ENCODE results near the gene SNX7. TPM values are rescaled to one million over a fixed set of nuclear protein-coding genes. Genes with fewer than 3 reads are reported as not detected.

SNX7 gene
- total RNA-seq, 4 donors from 2014 or later = 17.2 to 27.1 (median 22.3) TPM

DNA sequence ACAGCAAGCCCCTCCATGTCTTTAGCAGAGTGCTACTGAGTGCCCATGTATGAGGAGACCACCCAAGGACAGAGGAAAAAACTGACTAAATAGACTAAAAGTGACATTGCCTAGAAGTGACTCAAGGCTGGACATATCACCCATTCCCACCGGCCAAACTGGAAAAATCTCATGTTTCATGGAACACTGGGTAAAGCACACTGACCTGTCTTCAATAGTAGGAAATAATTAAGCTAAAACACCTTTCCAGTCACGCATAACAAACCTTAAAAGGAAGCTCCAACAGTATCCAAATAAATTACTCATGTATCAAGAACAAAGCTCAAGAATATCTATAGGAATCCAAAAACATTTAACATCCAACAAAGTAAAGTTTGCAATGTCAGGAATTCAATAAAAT is 120.4 kb downstream of the SNX7 start:
- intact Hi-C loops (cut with DNase I) = no loop called here
- H3K4me3 ChIP-seq (replicated peaks in 1 of 3) = no peak overlapping the region
- TF ChIP-seq POLR2A (IDR thresholded peaks at IDR 0.05) (no peak), CTCF (IDR thresholded peaks at IDR 0.05) (no peak)
- no peaks in the 10 kb centered on the region for H3K27me3 ChIP-seq
- H3K9me3 ChIP-seq = no peaks in the 10 kb centered on the region
- H3K27ac ChIP-seq = no peak overlapping the region
- H3K36me3 ChIP-seq = no peaks in the 10 kb centered on the region
- H3K4me1 ChIP-seq = no peaks in the 10 kb centered on the region
- DNase-seq = no peak
- 83 to 84% methylated on average over 2 of the region's 2 CpGs for WGBS, 2 donors

DNA sequence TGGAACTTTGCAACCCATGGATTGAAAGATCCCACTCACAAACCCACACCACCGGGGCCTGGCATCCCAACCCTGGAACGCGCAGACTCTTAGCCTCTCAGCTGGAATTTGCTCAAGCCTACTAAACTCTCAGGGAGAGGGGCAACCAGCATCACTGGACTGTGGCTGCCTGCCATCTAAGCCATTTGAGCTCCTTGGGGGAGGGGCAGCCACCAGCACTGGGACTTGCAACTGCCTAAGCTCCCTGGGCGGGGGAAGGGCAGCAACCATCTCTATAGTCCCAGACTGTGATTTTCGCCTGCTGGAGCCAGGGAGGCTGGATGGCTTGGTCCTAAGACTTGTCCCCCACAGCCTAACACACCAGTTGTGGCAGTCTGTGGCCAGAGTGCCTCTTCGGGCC is 122.3 kb downstream of the SNX7 start:
- Histone ChIP-seq H3K36me3 (no peaks in the 10 kb centered on the region), H3K4me1 (no peaks in the 10 kb centered on the region), H3K27ac (no peak overlapping the region), H3K27me3 (no peaks in the 10 kb centered on the region), H3K9me3 (no peaks in the 10 kb centered on the region), H3K4me3 (replicated peaks in 1 of 3) (no peak overlapping the region)
- WGBS, 2 donors = 90 to 92% methylated on average over 2 to 5 of the region's 6 CpGs
- no peak for TF ChIP-seq CTCF (IDR thresholded peaks at IDR 0.05)
- TF ChIP-seq POLR2A (IDR thresholded peaks at IDR 0.05) = no peak
- intact Hi-C loops (cut with DNase I) = no loop called here
- DNase-seq = peak in 1 of 2 donors; percentile 3

DNA sequence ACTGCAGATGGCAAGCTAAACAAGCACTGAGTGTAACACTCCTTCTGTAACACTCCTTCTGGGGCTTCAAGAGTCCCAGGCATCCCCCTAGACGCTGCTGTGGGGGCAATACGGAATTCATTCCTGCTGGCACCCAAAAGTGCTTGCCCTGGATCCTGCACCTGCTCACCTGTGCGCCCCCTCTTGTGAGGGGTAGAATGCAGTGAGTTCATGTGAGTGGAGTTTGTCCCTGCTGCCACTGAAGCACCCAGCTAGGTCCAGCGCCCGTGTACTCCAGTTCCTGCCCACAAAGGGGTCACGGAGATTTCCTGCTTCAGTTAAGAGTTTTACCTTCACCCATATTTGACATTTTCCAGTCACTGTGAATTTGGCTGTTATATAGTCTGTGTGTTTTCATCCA is 130.0 kb downstream of the SNX7 start:
- H3K27me3 ChIP-seq = no peaks in the 10 kb centered on the region
- H3K36me3 ChIP-seq = no peaks in the 10 kb centered on the region
- H3K4me1 ChIP-seq = no peaks in the 10 kb centered on the region
- no peak overlapping the region for H3K4me3 ChIP-seq (replicated peaks in 1 of 3)
- H3K27ac ChIP-seq = no peak overlapping the region
- WGBS, 2 donors = 59 to 69% methylated on average over 6 of the region's 6 CpGs
- TF ChIP-seq CTCF (IDR thresholded peaks at IDR 0.05) (no peak), POLR2A (IDR thresholded peaks at IDR 0.05) (no peak)
- no peak for DNase-seq
- intact Hi-C loops (cut with DNase I) = no loop called here
- no peaks in the 10 kb centered on the region for H3K9me3 ChIP-seq

DNA sequence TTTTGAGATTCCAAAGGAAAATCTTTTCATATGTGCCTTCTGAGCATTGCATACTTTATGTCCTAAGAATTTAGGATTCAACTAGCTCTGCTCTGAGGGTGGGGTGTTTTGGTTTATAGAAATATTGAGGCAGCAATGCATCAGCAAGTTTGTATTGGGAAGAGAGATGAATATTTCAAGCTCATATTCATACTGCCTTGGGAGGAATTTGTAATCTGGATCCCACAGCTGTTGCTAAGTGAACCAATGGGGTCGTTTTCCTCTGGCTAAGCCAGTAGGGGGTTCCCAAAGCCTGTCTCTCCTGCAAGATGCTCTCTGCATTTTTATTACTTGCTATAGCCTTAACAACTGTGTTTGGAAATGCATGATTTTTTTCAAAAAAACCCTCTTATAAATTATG is 130.6 kb downstream of the SNX7 start:
- DNase-seq = no peak
- H3K27ac ChIP-seq = no peak overlapping the region
- H3K27me3 ChIP-seq = no peaks in the 10 kb centered on the region
- H3K36me3 ChIP-seq = no peaks in the 10 kb centered on the region
- TF ChIP-seq CTCF (IDR thresholded peaks at IDR 0.05) (no peak), POLR2A (IDR thresholded peaks at IDR 0.05) (no peak)
- no peaks in the 10 kb centered on the region for H3K4me1 ChIP-seq
- 6 to 11% methylated on average over 1 of the region's 1 CpG for WGBS, 2 donors
- H3K9me3 ChIP-seq = no peaks in the 10 kb centered on the region
- H3K4me3 ChIP-seq (replicated peaks in 1 of 3) = no peak overlapping the region
- intact Hi-C loops (cut with DNase I) = no loop called here

- TF ChIP-seq POLR2A (IDR thresholded peaks at IDR 0.05) = no peak
- TF ChIP-seq CTCF (IDR thresholded peaks at IDR 0.05) = no peak
- 69 to 73% methylated on average over 3 of the region's 3 CpGs for WGBS, 2 donors
- no peaks in the 10 kb centered on the region for H3K9me3 ChIP-seq
- intact Hi-C loops (cut with DNase I) = no loop called here
- no peak overlapping the region for H3K4me3 ChIP-seq (replicated peaks in 1 of 3)
- no peaks in the 10 kb centered on the region for H3K27me3 ChIP-seq
- no peaks in the 10 kb centered on the region for H3K4me1 ChIP-seq
- no peak overlapping the region for H3K27ac ChIP-seq
- H3K36me3 ChIP-seq = no peaks in the 10 kb centered on the region
- DNase-seq = no peak
Observed at GRCh38 chr1:98793136-98793535, 131.6 kb downstream of the SNX7 start.
